ENCODE results near the gene ABHD13.

- no peak for TF ChIP-seq CTCF (IDR thresholded peaks at IDR 0.05)
- TF ChIP-seq POLR2A (IDR thresholded peaks at IDR 0.05), result no peak
These were observed 49.2 kb downstream of the ABHD13 start for GRCh38 chr13:108267347-108267746.
